DND-41 (cell line): Measurements from ENCODE around the gene ZXDC.

Experiments
- ATAC-seq: fragments of 200-7000 bp; cut with Tn5 transposase; 3 replicates; pipeline ENCODE4 v1.9.1; 2021; ENCODE audit warnings: low read depth; ENCODE audit not compliant: insufficient read depth
- DNase-seq: peaks from one replicate; pipeline ENCODE4 v3.0.0-alpha.2; 2020
- H2AFZ ChIP-seq: 2 replicates; pipeline ENCODE4 v1.6.0; 2012; ENCODE audit warnings: low read depth, low read length
- H3K27ac ChIP-seq: 2 replicates; pipeline ENCODE4 v1.5.1; 2012; ENCODE audit warnings: low read length, inconsistent platforms
- H3K27me3 ChIP-seq: fragments of 200-600 bp; sonication (generic); 2 replicates; pipeline ENCODE4 v1.6.0; 2012; ENCODE audit warnings: low read length, mild to moderate bottlenecking, inconsistent platforms; ENCODE audit not compliant: insufficient read depth, poor library complexity
- H3K36me3 ChIP-seq: 2 replicates; pipeline ENCODE4 v1.5.1; 2012; ENCODE audit warnings: low read length, inconsistent platforms; ENCODE audit not compliant: insufficient read depth
- H3K4me1 ChIP-seq: 2 replicates; pipeline ENCODE4 v1.5.1; 2012; ENCODE audit warnings: mild to moderate bottlenecking, low read length; ENCODE audit not compliant: insufficient read depth
- H3K4me2 ChIP-seq: 2 replicates; pipeline ENCODE4 v1.6.0; 2012; ENCODE audit warnings: mild to moderate bottlenecking, moderate library complexity, low read length, inconsistent platforms; ENCODE audit not compliant: insufficient read depth
- H3K4me3 ChIP-seq, 2 experiments: fragments of 200-600 bp in 1 of 2; shearing (Covaris generic) in 1 of 2; 2 replicates each; pipeline ENCODE4 v1.5.1; 2012 to 2016; ENCODE audit warnings: inconsistent platforms in 2 of 2, low read length in 2 of 2, mild to moderate bottlenecking in 2 of 2, low read depth in 1 of 2, moderate library complexity in 1 of 2
- H3K79me2 ChIP-seq: 2 replicates; pipeline ENCODE4 v1.6.0; 2012; ENCODE audit warnings: low read length, inconsistent platforms; ENCODE audit not compliant: insufficient read depth
- H3K9ac ChIP-seq: 2 replicates; pipeline ENCODE4 v1.6.0; 2012; ENCODE audit warnings: low read depth, mild to moderate bottlenecking, inconsistent platforms, low read length, moderate library complexity
- H3K9me3 ChIP-seq: 2 replicates; pipeline ENCODE4 v1.5.1; 2012; ENCODE audit warnings: low read length, moderate library complexity, mild to moderate bottlenecking, inconsistent platforms; ENCODE audit not compliant: insufficient read depth, severe bottlenecking
- H4K20me1 ChIP-seq: 2 replicates; pipeline ENCODE4 v1.6.0; 2012; ENCODE audit warnings: low read length; ENCODE audit not compliant: insufficient read depth
- CTCF ChIP-seq: IDR thresholded peaks from 2 replicates; pipeline ENCODE4 v1.5.1; 2012; ENCODE audit warnings: borderline replicate concordance, low read length, moderate library complexity, mild to moderate bottlenecking; ENCODE audit not compliant: poor library complexity, severe bottlenecking; ENCODE audit errors: extremely low read depth
- EZH2 ChIP-seq: IDR thresholded peaks from 3 replicates; pipeline ENCODE4 v1.6.1; 2012; ENCODE audit warnings: borderline replicate concordance, low read depth, mild to moderate bottlenecking, moderate library complexity, low read length, inconsistent platforms; ENCODE audit not compliant: severe bottlenecking

ZXDC gene

GRCh38 chr3:126424039-126424717 lies 51.5 kb downstream of the ZXDC start:
- no peaks in the 10 kb centered on the region for H3K27me3 ChIP-seq
- no peak overlapping the region for H3K27ac ChIP-seq
- H3K9ac ChIP-seq, result no peak overlapping the region
- H3K36me3 ChIP-seq, result no peaks in the 10 kb centered on the region
- no peak for DNase-seq
- no peaks in the 10 kb centered on the region; the same call in 1 of the 2 replicates for H4K20me1 ChIP-seq
- no peak for ATAC-seq
- H3K9me3 ChIP-seq, result peaks cover 10% of the 10 kb centered on the region
- H3K4me1 ChIP-seq, result no peaks in the 10 kb centered on the region
- H3K4me2 ChIP-seq, result no peak overlapping the region
- no peak overlapping the region for H2AFZ ChIP-seq
- no peaks in the 10 kb centered on the region for H3K79me2 ChIP-seq
- no peak overlapping the region for H3K4me3 ChIP-seq
- TF ChIP-seq CTCF, result no peak
- TF ChIP-seq EZH2, result no peak

- Histone ChIP-seq H3K4me3 (no peak overlapping the region), H3K9ac (no peak overlapping the region), H3K9me3 (peaks cover 10% of the 10 kb centered on the region), H2AFZ (no peak overlapping the region), H3K4me2 (no peak overlapping the region), H3K27ac (no peak overlapping the region), H3K27me3 (no peaks in the 10 kb centered on the region), H3K79me2 (no peaks in the 10 kb centered on the region), H3K36me3 (no peaks in the 10 kb centered on the region), H4K20me1 (no peaks in the 10 kb centered on the region; the same call in 1 of the 2 replicates), H3K4me1 (no peaks in the 10 kb centered on the region)
- no peak for DNase-seq
- TF ChIP-seq EZH2 (no peak), CTCF (no peak)
- no peak for ATAC-seq
Measured at GRCh38 chr3:126423191-126424038, 52.3 kb downstream of the ZXDC start.

GRCh38 chr3:126422571-126423091 lies 53.1 kb downstream of the ZXDC start:
- TF ChIP-seq CTCF, result no peak
- no peak for TF ChIP-seq EZH2
- peaks cover 7% of the 10 kb centered on the region for H3K9me3 ChIP-seq
- no peak for DNase-seq
- ATAC-seq, result no peak
- no peak overlapping the region for H2AFZ ChIP-seq
- H3K4me1 ChIP-seq, result no peaks in the 10 kb centered on the region
- H4K20me1 ChIP-seq, result peaks cover 3% of the 10 kb centered on the region; the same call in 1 of the 2 replicates
- H3K4me2 ChIP-seq, result no peak overlapping the region
- H3K27me3 ChIP-seq, result no peaks in the 10 kb centered on the region
- no peaks in the 10 kb centered on the region for H3K79me2 ChIP-seq
- no peak overlapping the region for H3K27ac ChIP-seq
- H3K36me3 ChIP-seq, result no peaks in the 10 kb centered on the region
- no peak overlapping the region for H3K4me3 ChIP-seq
- H3K9ac ChIP-seq, result no peak overlapping the region
